A204.1 (cell line): ENCODE results near the gene CSMD2.

Experiments used
- FAIRE-seq: peaks from 2 replicates; lab custom pipeline; 2012; peaks lifted over from hg19 to GRCh38; lab: Jason Lieb, UNC

CSMD2 gene

GRCh38 chr1:33635336-33636012 lies 529.6 kb downstream of the CSMD2 start:
- no peak for FAIRE-seq

GRCh38 chr1:33634806-33635205 lies 530.2 kb downstream of the CSMD2 start:
- no peak for FAIRE-seq

GRCh38 chr1:33634143-33634542 lies 530.9 kb downstream of the CSMD2 start:
- FAIRE-seq: no peak

GRCh38 chr1:33633019-33633801 lies 531.8 kb downstream of the CSMD2 start:
- FAIRE-seq: peak; percentile 27

- FAIRE-seq: no peak
Observed at GRCh38 chr1:33630686-33631085, 534.3 kb downstream of the CSMD2 start.

- no peak for FAIRE-seq
Observed at GRCh38 chr1:33626801-33627200, 538.2 kb downstream of the CSMD2 start.

- no peak for FAIRE-seq
Observed at GRCh38 chr1:33624991-33625870, 539.8 kb downstream of the CSMD2 start.

GRCh38 chr1:33624261-33624990 lies 540.6 kb downstream of the CSMD2 start:
- no peak for FAIRE-seq

- FAIRE-seq: no peak
Observed at GRCh38 chr1:33623811-33624210, 541.2 kb downstream of the CSMD2 start.

GRCh38 chr1:33622757-33623156 lies 542.3 kb downstream of the CSMD2 start:
- no peak for FAIRE-seq

- no peak for FAIRE-seq
Observed at GRCh38 chr1:33618636-33619035, 546.4 kb downstream of the CSMD2 start.

GRCh38 chr1:33617451-33617850 lies 547.6 kb downstream of the CSMD2 start:
- no peak for FAIRE-seq

- FAIRE-seq: no peak
Observed at GRCh38 chr1:33616780-33617179, 548.2 kb downstream of the CSMD2 start.

GRCh38 chr1:33615546-33615945 lies 549.5 kb downstream of the CSMD2 start:
- no peak for FAIRE-seq

- FAIRE-seq: no peak
Observed at GRCh38 chr1:33610864-33611455, 554.1 kb downstream of the CSMD2 start.

GRCh38 chr1:33610391-33610790 lies 554.6 kb downstream of the CSMD2 start:
- no peak for FAIRE-seq

- FAIRE-seq: no peak
Observed at GRCh38 chr1:33609739-33610138, 555.3 kb downstream of the CSMD2 start.

GRCh38 chr1:33608825-33609400 lies 556.1 kb downstream of the CSMD2 start:
- no peak for FAIRE-seq

- no peak for FAIRE-seq
Observed at GRCh38 chr1:33607444-33608005, 557.5 kb downstream of the CSMD2 start.

- no peak for FAIRE-seq
Observed at GRCh38 chr1:33606272-33606671, 558.8 kb downstream of the CSMD2 start.

- FAIRE-seq: no peak
Observed at GRCh38 chr1:33602271-33602670, 562.8 kb downstream of the CSMD2 start.
